BJ (cell line): ENCODE measurements around the gene ARID3B. TPM values are rescaled to one million over a fixed set of nuclear protein-coding genes. Genes with fewer than 3 reads are reported as not detected.

Source experiments
- CTCF ChIA-PET: fragments of 350-600 bp; formaldehyde crosslinking; extraction: SDS; loops from one replicate; lab custom pipeline; 2021; ENCODE audit warnings: antibody characterized with exemption, inconsistent platforms; lab: Yijun Ruan, JAX
- POLR2A ChIA-PET: fragments of 300-600 bp; sonication (Branson Sonifier 250); formaldehyde crosslinking; extraction: SDS; loops from one replicate; lab custom pipeline; 2021; ENCODE audit warnings: antibody characterized with exemption; lab: Charles Lee
- DNase-seq: peaks from one replicate; pipeline ENCODE4 v3.0.0-alpha.2; 2011; ENCODE audit warnings: low read depth
- H3K27me3 ChIP-seq: 2 replicates; pipeline ENCODE4 v1.6.0; 2011; ENCODE audit warnings: low read length; ENCODE audit not compliant: control insufficient read depth, insufficient read depth
- H3K36me3 ChIP-seq: 2 replicates; pipeline ENCODE4 v1.5.1; 2011; ENCODE audit warnings: low read length; ENCODE audit not compliant: control insufficient read depth, insufficient read depth
- H3K4me3 ChIP-seq: 2 replicates; pipeline ENCODE4 v1.5.1; 2011; ENCODE audit warnings: low read depth, mild to moderate bottlenecking, control low read depth, low read length
- CTCF ChIP-seq: IDR thresholded peaks from 2 replicates; pipeline ENCODE4 v1.5.1; 2011; ENCODE audit warnings: low read depth, mild to moderate bottlenecking, control low read depth, inconsistent platforms, low read length, moderate library complexity; ENCODE audit not compliant: insufficient read depth
- polyA plus RNA-seq: library from polyadenylated mRNA; depleted of rRNA; stranded (reverse); fragments of >200 nt; gene quantifications from 2 replicates; pipeline ENCODE4 v1.2.3, GENCODE V29; 2011

ARID3B gene
- polyA plus RNA-seq, 1 experiment: 1.5 TPM

GRCh38 chr15:74618841-74619596, 78.0 kb downstream of the ARID3B start:
- ChIA-PET POLR2A (no interaction called here), CTCF (interaction anchor here (3.7 to 13.7 kb wide), 2 partner anchors 14 to 149 kb away, joined by 11 to 135 read pairs; no protein-coding TSS in a partner anchor)
- no peak overlapping the region for H3K4me3 ChIP-seq
- peaks cover 44% of the 10 kb centered on the region for H3K36me3 ChIP-seq
- DNase-seq: no peak
- TF ChIP-seq CTCF: no peak
- no peaks in the 10 kb centered on the region for H3K27me3 ChIP-seq

GRCh38 chr15:74619916-74620635, 79.1 kb downstream of the ARID3B start:
- Histone ChIP-seq H3K4me3 (no peak overlapping the region), H3K36me3 (peaks cover 51% of the 10 kb centered on the region), H3K27me3 (no peaks in the 10 kb centered on the region)
- ChIA-PET CTCF (interaction anchor here (2.1 to 13.7 kb wide), 2 partner anchors 13 to 21 kb away, joined by 5 to 135 read pairs; no protein-coding TSS in a partner anchor), POLR2A (no interaction called here)
- DNase-seq: no peak
- no peak for TF ChIP-seq CTCF

- no peak overlapping the region for H3K4me3 ChIP-seq
- POLR2A ChIA-PET: no interaction called here
- CTCF ChIA-PET: interaction anchor here (0.6 to 22.3 kb wide), 7 partner anchors 13 to 249 kb away, joined by 3 to 563 read pairs (median 5); partner anchors contain the start of gene CSK
- peaks cover 60% of the 10 kb centered on the region for H3K36me3 ChIP-seq
- peak; percentile 97 for TF ChIP-seq CTCF
- no peaks in the 10 kb centered on the region for H3K27me3 ChIP-seq
- no peak for DNase-seq
Observed at GRCh38 chr15:74620636-74621545, 79.9 kb downstream of the ARID3B start.

- ChIA-PET POLR2A (no interaction called here), CTCF (interaction anchor here (0.6 to 22.3 kb wide), 7 partner anchors 12 to 250 kb away, joined by 3 to 563 read pairs (median 5); partner anchors contain the start of gene CSK)
- Histone ChIP-seq H3K4me3 (no peak overlapping the region), H3K27me3 (no peaks in the 10 kb centered on the region), H3K36me3 (peaks cover 66% of the 10 kb centered on the region)
- no peak for DNase-seq
- no peak for TF ChIP-seq CTCF
Observed at GRCh38 chr15:74621546-74621920, 80.5 kb downstream of the ARID3B start.
